ENCODE data around the gene CYP4F8. TPM values are rescaled to one million over a fixed set of nuclear protein-coding genes. Genes with fewer than 3 reads are reported as not detected.

CYP4F8 gene
- total and polyA plus RNA-seq, 2 of the 8 experiments (the other 6 are each of a cell fraction or from before 2014, with no cell fraction given): not detected

DNA sequence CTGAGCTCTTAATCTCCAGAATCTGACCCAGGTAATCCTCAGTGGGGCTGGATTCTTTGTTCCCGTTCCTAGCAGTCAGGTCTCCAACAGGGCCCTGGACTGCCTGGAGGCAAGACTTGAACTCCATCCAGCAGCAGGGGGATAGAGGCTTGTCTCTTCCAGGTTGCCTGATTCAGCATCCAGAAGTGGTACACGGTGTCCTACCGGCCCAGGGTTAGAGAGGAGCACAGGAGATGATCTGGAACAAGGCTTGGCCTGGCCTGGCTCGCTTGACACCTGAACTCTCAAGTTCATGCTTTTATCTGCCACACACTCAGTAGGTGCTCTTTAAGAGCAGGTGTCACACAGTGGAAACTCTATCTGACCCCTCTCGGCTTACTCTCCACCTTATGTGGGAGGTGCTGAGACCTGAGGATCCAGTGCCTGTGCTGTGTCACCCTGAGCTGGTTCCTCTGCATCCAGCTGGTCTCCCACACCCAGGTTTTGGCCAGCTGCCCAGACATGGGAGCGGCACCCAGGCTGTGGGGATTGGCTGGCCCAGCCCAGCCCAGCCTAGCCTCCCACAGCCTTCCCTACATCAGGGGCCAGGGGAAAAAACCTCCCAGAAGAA lies 25.4 kb downstream of the CYP4F8 start, which contains the start of gene CYP4F3:
TSS of gene CYP4F3 (plus strand) at position 604 of the 610 bp plus-strand sequence. CDS start 519 bp downstream, outside the sequence.
- H2BK120ac ChIP-seq (replicated peaks; ENCODE audit: low read depth, low read length): no peak within 1 kb of the TSS
- H3K4me1 ChIP-seq (replicated peaks in 1 of 4; ENCODE audit: control insufficient read depth in 3 of 4, insufficient read depth in 4 of 4, low read length in 3 of 4): no peaks in the 10 kb centered on the region
- no peak within 1 kb of the TSS for H2BK15ac ChIP-seq (ENCODE audit: low read length)
- TF ChIP-seq TCF12 (IDR thresholded peaks at IDR 0.05; ENCODE audit: low read depth, low read length) (no peak), YY1 (IDR thresholded peaks at IDR 0.05; ENCODE audit: low read depth, low read length) (no peak), KDM4A (IDR thresholded peaks at IDR 0.05; ENCODE audit: low read depth, low read length, severe bottlenecking) (no peak), CEBPB (IDR thresholded peaks at IDR 0.05; ENCODE audit: low read depth, low read length) (no peak), SAP30 (IDR thresholded peaks at IDR 0.05; ENCODE audit: insufficient read depth, insufficient replicate concordance, low read length) (no peak), HDAC2 (IDR thresholded peaks at IDR 0.05; ENCODE audit: borderline replicate concordance in 1 of 2, low read depth in 2 of 2, low read length in 2 of 2) (no peak)
- peaks cover 4% of the 10 kb centered on the region; the same call in 1 of the 2 replicates for H3K23me2 ChIP-seq (ENCODE audit: low read depth, low read length)
- H3K79me2 ChIP-seq (ENCODE audit: control insufficient read depth in 1 of 2, insufficient read depth in 2 of 2, low read length in 2 of 2): no peaks in the 10 kb centered on the region
- no peak within 1 kb of the TSS for H2AFZ ChIP-seq (ENCODE audit: low read length)
- H3K4me3 ChIP-seq (ENCODE audit: extremely low read depth in 1 of 4, insufficient read depth in 2 of 4, low read depth in 3 of 4, low read length in 4 of 4): no peak within 1 kb of the TSS
- H4K20me1 ChIP-seq (replicated peaks in 1 of 2; ENCODE audit: control insufficient read depth in 1 of 2, insufficient read depth in 2 of 2, low read length in 2 of 2): no peaks in the 10 kb centered on the region
- no peaks in the 10 kb centered on the region for H3K36me3 ChIP-seq (ENCODE audit: control insufficient read depth in 2 of 4, insufficient read depth in 4 of 4, low read length in 3 of 4)
- no peak within 1 kb of the TSS for H3K18ac ChIP-seq (ENCODE audit: extremely low read depth, low read length)
- no peak within 1 kb of the TSS for H2BK12ac ChIP-seq (ENCODE audit: low read depth, low read length)
- H3K79me1 ChIP-seq (ENCODE audit: low read depth, low read length): no peaks in the 10 kb centered on the region; the same call in 1 of the 2 replicates
- no peak within 1 kb of the TSS for H3K9ac ChIP-seq (replicated peaks in 1 of 4; ENCODE audit: extremely low read depth in 1 of 4, low read depth in 3 of 4, low read length in 3 of 4)
- no peaks in the 10 kb centered on the region for H3K27me3 ChIP-seq (replicated peaks in 1 of 4; ENCODE audit: control insufficient read depth in 3 of 4, extremely low read depth in 1 of 4, insufficient read depth in 3 of 4, low read length in 3 of 4)
- H3K14ac ChIP-seq (ENCODE audit: insufficient read length): no peak within 1 kb of the TSS
- no peak within 1 kb of the TSS for H2BK20ac ChIP-seq (ENCODE audit: low read length)
- ChIA-PET CTCF (ENCODE audit: partially characterized antibody) (no interaction called here), POLR2A (ENCODE audit: partially characterized antibody) (no interaction called here)
- no peak within 1 kb of the TSS for H3K4ac ChIP-seq (replicated peaks; ENCODE audit: insufficient read length, low read depth, low read length)
- H4K8ac ChIP-seq (ENCODE audit: extremely low read depth, insufficient read depth, low read length): no peak within 1 kb of the TSS
- DNase-seq (ENCODE audit: low read depth in 1 of 2, low spot score in 2 of 2) (no peak), FAIRE-seq (no peak)
- WGBS, 2 experiments (ENCODE audit: extremely low coverage in 1 of 2, insufficient coverage in 1 of 2, insufficient read length in 1 of 2, insufficient replicate concordance in 2 of 2, low coverage in 1 of 2, low lambda C conversion rate in 2 of 2, missing lambda C conversion rate in 1 of 2): 77% methylated on average over 6 of the region's 6 CpGs; no CpG with 5 or more reads in 1 of the 2 experiments
- H4K91ac ChIP-seq (replicated peaks; ENCODE audit: insufficient read length, low read length): no peak within 1 kb of the TSS
- no peak within 1 kb of the TSS for H3K27ac ChIP-seq (ENCODE audit: low read depth, low read length)
- peaks cover 72 to 85% of the 10 kb centered on the region in 2 experiments for H3K9me3 ChIP-seq (ENCODE audit: insufficient read depth in 2 of 2, low read depth in 1 of 2, low read length in 1 of 2)
- no peak within 1 kb of the TSS for H3K4me2 ChIP-seq (ENCODE audit: insufficient read depth in 1 of 2, low read depth in 2 of 2, low read length in 2 of 2)
- no peak within 1 kb of the TSS for H3K23ac ChIP-seq (ENCODE audit: insufficient read length)
- no peak within 1 kb of the TSS for H3K56ac ChIP-seq (replicated peaks; ENCODE audit: insufficient read length, low read depth, low read length)
- H2AK5ac ChIP-seq (ENCODE audit: low read depth, low read length): no peak within 1 kb of the TSS
- H4K5ac ChIP-seq (ENCODE audit: insufficient read length, low read depth, low read length): no peak within 1 kb of the TSS
- no peak within 1 kb of the TSS for H2BK5ac ChIP-seq (ENCODE audit: low read depth, low read length)
